ENCODE results near the gene C10orf53.
"Not testable (repeated sequence)": the region's sequence is repeated elsewhere in the genome, so short reads cannot be mapped to it uniquely, and the experiment has no call there.

The C10orf53 gene

DNA sequence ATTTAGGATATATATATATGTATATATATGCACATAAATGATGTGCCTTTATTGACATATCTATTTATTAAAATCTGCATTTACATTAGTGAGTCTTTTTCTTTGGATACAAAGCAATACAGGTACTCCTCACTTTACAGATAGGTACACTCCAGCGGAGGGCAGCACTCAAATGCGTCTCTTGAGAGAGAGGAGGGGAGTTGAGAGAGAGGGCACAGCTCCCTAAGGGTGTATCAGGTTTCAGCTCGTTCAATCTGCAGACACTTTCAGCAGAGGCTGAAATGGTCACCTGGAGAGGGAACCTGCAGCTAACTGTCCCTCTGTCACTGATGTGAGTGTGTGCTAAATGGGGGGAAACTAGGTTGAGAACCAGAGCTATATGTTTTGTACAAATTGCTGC, 21.5 kb downstream of the C10orf53 start:
- no peak overlapping the region for H3K4me3 ChIP-seq (ENCODE audit: low read depth, low read length)
- TF ChIP-seq, protein P1, sequence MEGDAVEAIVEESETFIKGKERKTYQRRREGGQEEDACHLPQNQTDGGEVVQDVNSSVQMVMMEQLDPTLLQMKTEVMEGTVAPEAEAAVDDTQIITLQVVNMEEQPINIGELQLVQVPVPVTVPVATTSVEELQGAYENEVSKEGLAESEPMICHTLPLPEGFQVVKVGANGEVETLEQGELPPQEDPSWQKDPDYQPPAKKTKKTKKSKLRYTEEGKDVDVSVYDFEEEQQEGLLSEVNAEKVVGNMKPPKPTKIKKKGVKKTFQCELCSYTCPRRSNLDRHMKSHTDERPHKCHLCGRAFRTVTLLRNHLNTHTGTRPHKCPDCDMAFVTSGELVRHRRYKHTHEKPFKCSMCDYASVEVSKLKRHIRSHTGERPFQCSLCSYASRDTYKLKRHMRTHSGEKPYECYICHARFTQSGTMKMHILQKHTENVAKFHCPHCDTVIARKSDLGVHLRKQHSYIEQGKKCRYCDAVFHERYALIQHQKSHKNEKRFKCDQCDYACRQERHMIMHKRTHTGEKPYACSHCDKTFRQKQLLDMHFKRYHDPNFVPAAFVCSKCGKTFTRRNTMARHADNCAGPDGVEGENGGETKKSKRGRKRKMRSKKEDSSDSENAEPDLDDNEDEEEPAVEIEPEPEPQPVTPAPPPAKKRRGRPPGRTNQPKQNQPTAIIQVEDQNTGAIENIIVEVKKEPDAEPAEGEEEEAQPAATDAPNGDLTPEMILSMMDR (IDR thresholded peaks at IDR 0.05; ENCODE audit: low read depth, low read length), result no peak

DNA sequence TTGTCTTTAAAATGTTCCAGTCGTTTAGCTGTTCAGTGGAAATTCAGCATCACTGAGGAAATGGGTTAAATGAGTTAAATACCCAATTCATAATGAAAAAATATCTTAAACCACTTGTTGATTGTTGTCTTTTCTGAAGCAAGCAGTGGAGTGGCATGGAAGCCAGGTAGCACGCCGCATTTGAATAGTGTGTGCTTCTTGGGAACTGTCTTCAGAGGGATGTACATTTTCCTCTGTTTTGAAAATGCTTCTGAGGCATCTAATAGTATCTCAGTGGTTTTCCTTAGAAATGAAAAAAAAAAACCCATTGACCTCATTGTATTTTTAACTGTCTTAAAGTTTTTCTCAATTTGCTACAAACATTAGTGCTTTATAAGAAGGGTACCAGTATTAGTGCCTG, 28.1 kb downstream of the C10orf53 start:
- no peak overlapping the region for H3K4me3 ChIP-seq (ENCODE audit: low read depth, low read length)
- TF ChIP-seq, protein P1 (IDR thresholded peaks at IDR 0.05; ENCODE audit: low read depth, low read length), result no peak

DNA sequence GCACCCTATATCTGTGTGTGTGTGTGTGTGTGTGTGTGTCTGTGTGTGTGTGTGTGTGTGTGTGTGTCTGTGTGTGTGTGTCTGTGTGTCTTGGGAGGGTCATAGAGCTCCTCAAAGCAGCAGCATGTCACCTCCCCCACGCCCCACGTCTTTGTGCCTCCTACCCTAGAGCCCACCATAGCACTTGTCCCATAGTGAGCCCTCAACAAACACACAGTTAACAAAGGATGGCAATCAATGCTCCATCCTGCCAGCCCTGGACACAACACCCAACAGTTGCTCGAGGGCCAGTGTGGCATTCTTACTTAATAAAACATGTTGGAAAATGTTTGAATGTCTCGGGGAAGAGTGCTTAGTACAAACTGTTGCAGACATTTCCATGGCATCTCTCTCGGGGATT, 30.5 kb downstream of the C10orf53 start:
- TF ChIP-seq, protein P1 (IDR thresholded peaks at IDR 0.05; ENCODE audit: low read depth, low read length), result no peak
- no peak overlapping the region for H3K4me3 ChIP-seq (ENCODE audit: low read depth, low read length)

DNA sequence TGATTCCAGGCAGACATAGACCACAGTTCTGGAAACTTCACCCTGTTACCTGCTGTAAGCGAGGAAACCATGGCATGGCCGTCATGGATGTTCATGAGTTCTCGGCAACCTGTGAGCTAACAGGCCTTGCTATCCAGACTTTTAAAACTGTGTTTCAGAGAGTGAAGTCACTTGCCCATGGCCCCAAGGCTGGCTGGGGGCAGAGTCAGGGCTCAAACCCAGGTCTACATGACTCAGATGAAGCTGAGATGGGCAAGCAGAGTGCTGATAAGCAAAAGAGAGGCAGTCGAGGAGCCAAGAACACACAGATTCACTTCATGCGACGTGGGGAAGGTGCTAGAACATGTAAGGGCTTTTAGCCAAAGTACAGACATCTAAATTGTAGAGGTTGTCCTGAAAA, 31.5 kb downstream of the C10orf53 start:
- TF ChIP-seq, protein P1 (IDR thresholded peaks at IDR 0.05; ENCODE audit: low read depth, low read length), result no peak
- no peak overlapping the region for H3K4me3 ChIP-seq (ENCODE audit: low read depth, low read length)

DNA sequence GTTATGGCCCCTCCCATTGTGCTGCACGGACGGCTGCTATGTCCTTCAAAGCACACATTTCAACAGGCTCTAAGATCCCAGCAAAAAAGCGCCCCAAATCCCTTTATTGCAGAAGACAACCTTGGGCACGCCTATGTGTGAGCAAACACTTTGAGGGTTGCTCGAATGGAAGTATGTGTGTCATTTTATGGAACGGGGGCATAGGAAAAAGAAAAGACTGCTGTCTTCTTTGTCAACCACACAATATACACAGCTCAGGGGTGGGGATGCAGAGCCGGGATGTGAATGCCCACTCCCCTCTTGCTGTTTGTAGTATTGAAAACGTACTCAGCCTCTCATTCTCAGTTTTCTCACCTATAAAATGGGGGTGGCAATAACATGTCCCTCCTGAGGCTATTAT, 32.0 kb downstream of the C10orf53 start:
- H3K4me3 ChIP-seq (ENCODE audit: low read depth, low read length), result no peak overlapping the region
- TF ChIP-seq, protein P1 (IDR thresholded peaks at IDR 0.05; ENCODE audit: low read depth, low read length), result no peak

DNA sequence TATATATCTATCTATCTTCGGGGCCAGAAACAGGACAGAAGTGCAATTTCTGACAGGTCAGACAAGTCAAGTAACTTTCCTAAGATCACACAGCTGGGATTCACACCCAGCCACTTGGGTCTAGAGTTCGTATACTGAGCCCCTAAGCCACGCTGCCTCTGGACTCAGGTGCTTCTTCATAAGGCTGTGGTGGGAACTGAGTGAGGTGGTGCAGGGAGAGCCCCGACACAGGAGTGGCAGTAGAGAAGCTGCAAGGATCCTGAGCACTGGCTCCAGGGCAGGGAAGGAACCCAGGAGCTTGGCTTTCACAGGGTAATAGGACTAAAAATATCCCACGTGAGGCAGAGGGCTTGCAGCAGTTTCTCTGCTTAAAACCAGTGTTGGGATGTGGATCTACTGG, 33.8 kb downstream of the C10orf53 start:
- TF ChIP-seq, protein P1 (IDR thresholded peaks at IDR 0.05; ENCODE audit: low read depth, low read length), result no peak

DNA sequence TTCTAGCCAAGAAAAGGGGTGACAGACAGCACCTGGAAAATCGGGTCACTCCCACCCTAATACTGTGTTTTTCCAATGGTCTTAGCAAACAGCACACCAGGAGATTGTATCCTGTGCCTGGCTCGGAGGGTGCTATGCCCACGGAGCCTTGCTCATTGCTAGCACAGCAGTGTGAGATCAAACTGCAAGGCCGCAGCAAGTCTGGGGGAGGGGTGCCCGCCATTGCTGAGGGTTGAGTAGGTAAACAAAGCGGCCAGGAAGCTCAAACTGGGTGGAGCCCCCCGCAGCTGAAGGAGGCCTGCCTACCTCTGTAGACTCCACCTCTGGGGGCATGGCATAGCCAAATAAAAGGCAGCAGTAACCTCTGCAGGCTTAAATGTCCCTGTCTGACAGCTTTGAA, 35.7 kb downstream of the C10orf53 start:
- H3K4me3 ChIP-seq (ENCODE audit: low read depth, low read length), result not testable (repeated sequence)

More for the DNA sequence above, 33.8 kb downstream of the C10orf53 start:
- no peak overlapping the region for H3K4me3 ChIP-seq (ENCODE audit: low read depth, low read length)

DNA sequence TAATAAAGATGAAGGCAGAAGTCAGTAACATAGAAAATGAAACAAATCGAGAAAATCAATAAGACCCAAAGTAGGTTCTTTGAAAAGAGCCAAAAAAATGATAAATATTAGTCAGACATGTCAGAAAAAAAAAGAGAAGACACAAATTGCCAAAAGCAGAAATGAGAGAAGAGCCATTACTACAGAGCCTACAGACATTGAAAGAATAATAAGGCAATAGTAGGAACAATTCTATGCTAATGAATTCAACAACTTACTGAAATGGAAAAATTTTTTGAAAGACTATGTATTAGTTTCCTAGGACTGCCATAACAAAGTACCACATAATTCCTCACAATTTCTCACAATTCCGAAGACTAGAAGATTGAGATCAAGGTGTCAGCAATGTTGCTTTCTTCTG, 47.1 kb downstream of the C10orf53 start:
- TF ChIP-seq, protein P1 (IDR thresholded peaks at IDR 0.05; ENCODE audit: low read depth, low read length), result no peak

More for the DNA sequence above, 47.1 kb downstream of the C10orf53 start:
- H3K4me3 ChIP-seq (ENCODE audit: low read depth, low read length), result no peak overlapping the region

Measured in WI38 (cell line).